Brain microvascular endothelial cell (primary cell): ENCODE measurements around the gene ATXN7.

Source experiments
- DNase-seq: peaks from one replicate; pipeline ENCODE4 v3.0.0-alpha.2; 2020
- H3K27ac ChIP-seq: fragments of 250-450 bp; sonication (Bioruptor Pico); 2 replicates; pipeline ENCODE4 v1.5.1; 2020; ENCODE audit warnings: mild to moderate bottlenecking, moderate library complexity
- H3K27me3 ChIP-seq: fragments of 250-450 bp; sonication (Bioruptor Pico); replicated peaks from 2 replicates; pipeline ENCODE4 v1.5.1; 2020; ENCODE audit warnings: mild to moderate bottlenecking
- H3K36me3 ChIP-seq: fragments of 250-450 bp; sonication (Bioruptor Pico); replicated peaks from 2 replicates; pipeline ENCODE4 v1.5.1; 2020; ENCODE audit warnings: mild to moderate bottlenecking
- H3K4me3 ChIP-seq: 2 replicates; pipeline ENCODE4 v1.5.1; 2011; ENCODE audit warnings: low read depth, mild to moderate bottlenecking, control low read depth, low read length, moderate library complexity
- CTCF ChIP-seq: IDR thresholded peaks from 2 replicates; pipeline ENCODE4 v1.5.1; 2011; ENCODE audit warnings: low read depth, mild to moderate bottlenecking, moderate library complexity, low read length, control low read depth, inconsistent platforms; ENCODE audit errors: missing control alignments
- in situ Hi-C: cut with HindIII; loops from 2 replicates; pipeline ENCODE4 v1.10.0; 2017; ENCODE audit warnings: low sequenced_read_pairs, low pct_ligation_motif_present

The ATXN7 gene

GRCh38 chr3:64039981-64040733 lies 176.5 kb downstream of the ATXN7 start:
- peak; percentile 27 for DNase-seq
- in situ Hi-C loops = no loop called here
- H3K36me3 ChIP-seq = no peaks in the 10 kb centered on the region
- TF ChIP-seq CTCF = no peak
- H3K27ac ChIP-seq = no peak overlapping the region
- H3K4me3 ChIP-seq = no peak overlapping the region
- no peaks in the 10 kb centered on the region for H3K27me3 ChIP-seq

- no peak for TF ChIP-seq CTCF
- H3K4me3 ChIP-seq = no peak overlapping the region
- in situ Hi-C loops = no loop called here
- DNase-seq = no peak
- no peaks in the 10 kb centered on the region for H3K27me3 ChIP-seq
- H3K27ac ChIP-seq = no peak overlapping the region
- no peaks in the 10 kb centered on the region for H3K36me3 ChIP-seq
Measured at GRCh38 chr3:64042952-64043351, 179.3 kb downstream of the ATXN7 start.

- Histone ChIP-seq H3K4me3 (no peak overlapping the region), H3K27ac (no peak overlapping the region), H3K36me3 (no peaks in the 10 kb centered on the region), H3K27me3 (no peaks in the 10 kb centered on the region)
- no peak for DNase-seq
- in situ Hi-C loops = no loop called here
- TF ChIP-seq CTCF = no peak
Measured at GRCh38 chr3:64046592-64046991, 182.9 kb downstream of the ATXN7 start.

GRCh38 chr3:64046996-64047594 lies 183.4 kb downstream of the ATXN7 start:
- in situ Hi-C loops = no loop called here
- Histone ChIP-seq H3K27ac (no peak overlapping the region), H3K27me3 (no peaks in the 10 kb centered on the region), H3K4me3 (no peak overlapping the region), H3K36me3 (no peaks in the 10 kb centered on the region)
- DNase-seq = no peak
- TF ChIP-seq CTCF = no peak

GRCh38 chr3:64047787-64048186 lies 184.1 kb downstream of the ATXN7 start:
- Histone ChIP-seq H3K27ac (no peak overlapping the region), H3K36me3 (no peaks in the 10 kb centered on the region), H3K27me3 (no peaks in the 10 kb centered on the region), H3K4me3 (no peak overlapping the region)
- DNase-seq = no peak
- in situ Hi-C loops = no loop called here
- no peak for TF ChIP-seq CTCF
